GM12878 (cell line): ENCODE results near the gene TNFRSF14. TPM values are rescaled to one million over a fixed set of nuclear protein-coding genes. Genes with fewer than 3 reads are reported as not detected.

Experiments
- ATAC-seq: fragments of 200-7000 bp; cut with Tn5 transposase; 3 replicates; pipeline ENCODE4 v1.9.1; 2020; ENCODE audit warnings: mild to moderate bottlenecking, moderate library complexity
- BruUV-seq: library from RNA; stranded (reverse); fragments of 400-500 nt; replicated peaks from 2 replicates; lab custom pipeline; 2021; lab: Mats Ljungman, UMichigan
- CTCF ChIA-PET: fragments of 300-600 bp; sonication (Branson Sonifier 250); formaldehyde crosslinking; extraction: SDS; loops from one replicate; lab custom pipeline; 2021; ENCODE audit warnings: inconsistent platforms; lab: Yijun Ruan, JAX
- POLR2A ChIA-PET: fragments of 350-600 bp; formaldehyde crosslinking; extraction: SDS; loops from one replicate; lab custom pipeline; 2021; ENCODE audit warnings: inconsistent platforms; lab: Charles Lee
- RAD21 ChIA-PET: fragments of 300-600 bp; sonication (Branson Sonifier 250); formaldehyde crosslinking; loops from one replicate; lab custom pipeline; 2023; ENCODE audit warnings: antibody characterized with exemption; ENCODE audit not compliant: unreplicated experiment; lab: Charles Lee
- SMC1A ChIA-PET: fragments of 300-600 bp; sonication (Branson Sonifier 250); formaldehyde crosslinking; loops from one replicate; lab custom pipeline; 2023; ENCODE audit not compliant: unreplicated experiment, uncharacterized antibody; lab: Charles Lee
- DNase-seq: peaks from one replicate; pipeline ENCODE4 v3.0.0-alpha.2; 2011; ENCODE audit warnings: low read depth, low spot score
- FAIRE-seq: peaks from 3 replicates; lab custom pipeline; 2011; peaks lifted over from hg19 to GRCh38; lab: Jason Lieb, UNC
- H2AFZ ChIP-seq: 2 replicates; pipeline ENCODE4 v1.6.0; 2011; ENCODE audit warnings: low read depth, low read length, control low read depth; ENCODE audit not compliant: control insufficient read depth
- H3K27ac ChIP-seq: 2 replicates; pipeline ENCODE4 v1.5.1; 2011; ENCODE audit warnings: control low read depth; ENCODE audit not compliant: control insufficient read depth, insufficient read depth
- H3K27me3 ChIP-seq, 2 experiments: replicated peaks in 1 of 2; 2 replicates each; pipeline versions ENCODE4 v1.6.0 to v1.6.1; 2011; ENCODE audit warnings: low read length in 1 of 2; ENCODE audit not compliant: control insufficient read depth in 2 of 2, insufficient read depth in 2 of 2
- H3K36me3 ChIP-seq, 2 experiments: 2 replicates each; pipeline ENCODE4 v1.5.1; 2011; ENCODE audit warnings: low read length in 1 of 2; ENCODE audit not compliant: control insufficient read depth in 2 of 2, insufficient read depth in 2 of 2
- H3K4me1 ChIP-seq: 2 replicates; pipeline ENCODE4 v1.6.1; 2011; ENCODE audit warnings: mild to moderate bottlenecking, low read length, moderate library complexity, mixed read lengths; ENCODE audit not compliant: control insufficient read depth, insufficient read depth
- H3K4me2 ChIP-seq: 2 replicates; pipeline ENCODE4 v1.6.0; 2011; ENCODE audit warnings: control low read depth; ENCODE audit not compliant: control insufficient read depth, insufficient read depth
- H3K4me3 ChIP-seq: fragments of 200-600 bp; sonication (generic); 2 replicates; pipeline ENCODE4 v1.5.1; 2016
- H3K79me2 ChIP-seq: 2 replicates; pipeline ENCODE4 v1.6.0; 2011; ENCODE audit warnings: low read length; ENCODE audit not compliant: control insufficient read depth, insufficient read depth
- H3K9ac ChIP-seq: 2 replicates; pipeline ENCODE4 v1.8.0; 2011; ENCODE audit warnings: low read length, control low read depth, mixed read lengths; ENCODE audit not compliant: control insufficient read depth, insufficient read depth
- H3K9me3 ChIP-seq: replicated peaks from 3 replicates; pipeline ENCODE4 v1.5.1; 2011; ENCODE audit warnings: mild to moderate bottlenecking, low read length; ENCODE audit not compliant: control insufficient read depth, insufficient read depth
- H4K20me1 ChIP-seq: 2 replicates; pipeline ENCODE4 v1.6.0; 2011; ENCODE audit not compliant: control insufficient read depth, insufficient read depth
- CREM ChIP-seq: IDR thresholded peaks from 2 replicates; pipeline ENCODE4 v1.6.1; 2014; ENCODE audit warnings: antibody characterized with exemption, low read depth
- CTCF ChIP-seq, 3 experiments: IDR thresholded peaks in 2 of 3; conservative IDR thresholded peaks in 1 of 3; 2 replicates each; pipeline ENCODE4 v1.5.1; 2011; ENCODE audit warnings: low read depth in 3 of 3, low read length in 3 of 3, mild to moderate bottlenecking in 3 of 3, control low read depth in 2 of 3, moderate library complexity in 2 of 3, inconsistent platforms in 1 of 3, mixed read lengths in 1 of 3; ENCODE audit not compliant: control insufficient read depth in 2 of 3, insufficient read depth in 1 of 3; ENCODE audit errors: extremely low read depth in 1 of 3
- ETV6 ChIP-seq, 2 experiments: fragments of 450-650 bp in 1 of 2; IDR thresholded peaks in 1 of 2; conservative IDR thresholded peaks in 1 of 2; 2 replicates each; pipeline ENCODE4 v1.6.1; 2014; ENCODE audit warnings: antibody characterized with exemption in 1 of 2, borderline replicate concordance in 1 of 2, low read depth in 1 of 2, mild to moderate bottlenecking in 1 of 2, moderate library complexity in 1 of 2
- EZH2 ChIP-seq: IDR thresholded peaks from 2 replicates; pipeline ENCODE4 v1.6.1; 2012; ENCODE audit warnings: low read depth, mild to moderate bottlenecking, control low read depth, inconsistent platforms, low read length, borderline replicate concordance; ENCODE audit not compliant: control insufficient read depth
- HDGF ChIP-seq: fragments of 450-650 bp; IDR thresholded peaks from 2 replicates; pipeline ENCODE4 v1.6.1; 2016; ENCODE audit warnings: antibody characterized with exemption
- JUND ChIP-seq: IDR thresholded peaks from 2 replicates; pipeline ENCODE4 v1.6.1; 2012; ENCODE audit warnings: low read depth, mild to moderate bottlenecking, low read length, improper control_type of control experiment, moderate library complexity
- KAT2A ChIP-seq: conservative IDR thresholded peaks from 2 replicates; pipeline ENCODE4 v1.6.1; 2011; ENCODE audit warnings: low read depth, low read length; ENCODE audit not compliant: control insufficient read depth
- MEF2B ChIP-seq: fragments of 450-650 bp; IDR thresholded peaks from 2 replicates; pipeline ENCODE4 v1.6.1; 2018; ENCODE audit warnings: mild to moderate bottlenecking, moderate library complexity; ENCODE audit not compliant: partially characterized antibody, poor library complexity, severe bottlenecking
- MXI1 ChIP-seq: fragments of 150-350 bp; IDR thresholded peaks from 2 replicates; pipeline ENCODE4 v1.6.1; 2011; ENCODE audit warnings: low read depth, mild to moderate bottlenecking, inconsistent platforms, low read length, improper control_type of control experiment
- NFYB ChIP-seq: IDR thresholded peaks from 2 replicates; pipeline ENCODE4 v1.6.1; 2011; ENCODE audit warnings: low read depth, mild to moderate bottlenecking, low read length, improper control_type of control experiment, moderate library complexity; ENCODE audit not compliant: insufficient read depth
- POLR2AphosphoS2 ChIP-seq: IDR thresholded peaks from 2 replicates; pipeline ENCODE4 v1.6.1; 2011; ENCODE audit warnings: low read depth, mild to moderate bottlenecking, low read length, improper control_type of control experiment, moderate library complexity
- SIX5 ChIP-seq: IDR thresholded peaks from 2 replicates; pipeline ENCODE4 v1.6.1; 2011; ENCODE audit warnings: mild to moderate bottlenecking, low read depth, low read length, moderate library complexity; ENCODE audit not compliant: severe bottlenecking
- TAF1 ChIP-seq: IDR thresholded peaks from 2 replicates; pipeline ENCODE4 v1.6.1; 2011; ENCODE audit warnings: mild to moderate bottlenecking, low read depth, low read length, borderline replicate concordance
- TCF3 ChIP-seq: IDR thresholded peaks from 2 replicates; pipeline ENCODE4 v1.6.1; 2012; ENCODE audit warnings: low read depth, mild to moderate bottlenecking, low read length, borderline replicate concordance; ENCODE audit not compliant: insufficient read depth
- ZBTB33 ChIP-seq: fragments of 450-650 bp; IDR thresholded peaks from 2 replicates; pipeline ENCODE4 v1.6.1; 2017; ENCODE audit warnings: mild to moderate bottlenecking
- ZNF207 ChIP-seq: fragments of 450-650 bp; IDR thresholded peaks from 2 replicates; pipeline ENCODE4 v1.6.1; 2014; ENCODE audit warnings: antibody characterized with exemption, mild to moderate bottlenecking, borderline replicate concordance
- ZNF274 ChIP-seq: IDR thresholded peaks from one replicate; pipeline ENCODE4 v1.8.0; 2011; ENCODE audit not compliant: insufficient read length, insufficient read depth
- ZNF384 ChIP-seq: IDR thresholded peaks from 2 replicates; pipeline ENCODE4 v1.6.1; 2012; ENCODE audit warnings: low read depth, mild to moderate bottlenecking, low read length, improper control_type of control experiment, borderline replicate concordance
- WGBS: methylation state at CpG from one replicate; pipeline ENCODE4 v1.1.6; 2016; ENCODE audit warnings: low lambda C conversion rate; ENCODE audit not compliant: insufficient replicate concordance, insufficient coverage; ENCODE audit errors: missing lambda C conversion rate; 5-methylcytosine and 5-hydroxymethylcytosine counted together
- in situ Hi-C: fragments of 300-500 bp; cut with MboI; formaldehyde crosslinking; loops from 9 replicates; pipeline ENCODE4 v1.14.3; 2018; ENCODE audit warnings: mixed read lengths
- intact Hi-C: fragments of 100-400 bp; cut with micrococcal nuclease; formaldehyde crosslinking; loops from one replicate; pipeline ENCODE4 v1.14.2; 2022; ENCODE audit not compliant: unreplicated experiment
- polyA plus RNA-seq, 11 experiments: library from polyadenylated mRNA; depleted of rRNA in 4 of 11; unstranded in 6 of 11; stranded (reverse) in 5 of 11; fragments of >200 nt; fragmentation: Nextera tagmentation in 4 of 11; fragmentation: Illumina TruSeq in 1 of 11; extraction: Ambion mirVana in 4 of 11; extraction: Trizol in 1 of 11; gene quantifications; 1 replicate in 1 of 11; 2 replicates in 10 of 11; pipeline versions ENCODE4 v1.2.1 to v1.2.3, GENCODE V29; 2011 to 2016; ENCODE audit warnings: inconsistent platforms in 2 of 11, missing spikeins in 2 of 11, low read depth in 1 of 11
- total RNA-seq, 4 experiments: library from RNA; depleted of rRNA in 3 of 4; stranded (reverse); fragments of >200 nt in 3 of 4; fragmentation: Illumina TruSeq in 1 of 4; extraction: Trizol in 1 of 4; gene quantifications; 2 replicates each; pipeline versions ENCODE4 v1.2.1 to v1.2.3, GENCODE V29; 2013 to 2021

Gene TNFRSF14
- total and polyA plus RNA-seq, 10 of the 15 experiments (the other 5 are each of a cell fraction or from before 2014, with no cell fraction given): 0.43 to 114 (median 41.5) TPM

- ChIA-PET POLR2A (interaction anchor here (0.6 to 3.7 kb wide), 12 partner anchors 15 to 1130 kb away, joined by 3 to 22 read pairs (median 6); partner anchors contain the start of genes MORN1 and RER1), SMC1A (interaction anchor here (1.0 to 1.9 kb wide), 4 partner anchors 20 to 111 kb away, joined by 3 to 15 read pairs (median 5); no protein-coding TSS in a partner anchor), CTCF (interaction anchor here (0.6 to 3.8 kb wide), 4 partner anchors 14 to 58 kb away, joined by 3 to 28 read pairs (median 3); no protein-coding TSS in a partner anchor), RAD21 (interaction anchor here (1.2 to 5.9 kb wide), 12 partner anchors 13 to 332 kb away, joined by 3 to 86 read pairs (median 5); partner anchors contain the start of genes FAAP20, MORN1, RER1 and TNFRSF14)
- Histone ChIP-seq H3K4me1 (peaks cover 25% of the 10 kb centered on the region), H2AFZ (peak overlapping the region; percentile 57), H3K4me3 (peak overlapping the region; percentile 65; the same call in 1 of the 2 replicates), H3K36me3 (no peaks in the 10 kb centered on the region; a peak in 1 of 4 replicates), H3K27me3 (peaks cover 6 to 18% of the 10 kb centered on the region in 2 experiments), H3K27ac (no peak overlapping the region), H3K9ac (no peak overlapping the region; the same call in 1 of the 2 replicates), H3K79me2 (peaks cover 36% of the 10 kb centered on the region), H3K4me2 (peak overlapping the region; percentile 97), H4K20me1 (peaks cover 3% of the 10 kb centered on the region; the same call in 1 of the 2 replicates), H3K9me3 (no peaks in the 10 kb centered on the region)
- no TSS peak for BruUV-seq
- 31% methylated on average over 20 of the region's 20 CpGs for WGBS
- ATAC-seq (peak; percentile 68), DNase-seq (peak; percentile 51), FAIRE-seq (no peak)
- in situ Hi-C loops: loop anchor here (10.0 kb wide), 1 partner anchor 322 kb away; no protein-coding TSS in a partner anchor
- intact Hi-C loops: loop anchor here (1.0 kb wide), 1 partner anchor 21 kb away; no protein-coding TSS in a partner anchor
- TF ChIP-seq ZNF384: no peak
- TF ChIP-seq NFYB: no peak
- no peak for TF ChIP-seq TAF1
- no peak for TF ChIP-seq POLR2AphosphoS2
- TF ChIP-seq ZNF274: no peak
- TF ChIP-seq SIX5: no peak
- TF ChIP-seq HDGF: peak; percentile 76
- 0 out of 2 replicates have a peak, but pooled peaks have one; percentile 62 for TF ChIP-seq ZNF207
- no peak for TF ChIP-seq MXI1
- TF ChIP-seq CTCF (IDR thresholded peaks at IDR 0.05 in 2 of 3, conservative IDR thresholded peaks at IDR 0.05 in 1 of 3; ENCODE audit: control insufficient read depth in 2 of 3, extremely low read depth in 1 of 3, insufficient read depth in 1 of 3, low read depth in 3 of 3, low read length in 3 of 3): no peak
- TF ChIP-seq TCF3: peak; percentile 53; the same call in 1 of the 2 replicates
- no peak for TF ChIP-seq CREM
- TF ChIP-seq ETV6 (conservative IDR thresholded peaks at IDR 0.05 in 1 of 2, IDR thresholded peaks at IDR 0.05 in 1 of 2; ENCODE audit: borderline replicate concordance in 1 of 2, low read depth in 1 of 2): no peak
- no peak for TF ChIP-seq JUND
- no peak for TF ChIP-seq ZBTB33
- TF ChIP-seq EZH2: no peak
- TF ChIP-seq MEF2B: peak; percentile 50
- TF ChIP-seq KAT2A: no peak
These were observed 29.2 kb upstream of the TNFRSF14 start for GRCh38 chr1:2526824-2527555.
